Measurements from ENCODE around the gene SMCO1.
"Not testable (repeated sequence)": the region's sequence is repeated elsewhere in the genome, so short reads cannot be mapped to it uniquely, and the experiment has no call there.

SMCO1 gene

GRCh38 chr3:196492080-196492479 lies 23.1 kb downstream of the SMCO1 start:
- DNase-seq (ENCODE audit: low read depth in 2 of 2): no peak

DNA sequence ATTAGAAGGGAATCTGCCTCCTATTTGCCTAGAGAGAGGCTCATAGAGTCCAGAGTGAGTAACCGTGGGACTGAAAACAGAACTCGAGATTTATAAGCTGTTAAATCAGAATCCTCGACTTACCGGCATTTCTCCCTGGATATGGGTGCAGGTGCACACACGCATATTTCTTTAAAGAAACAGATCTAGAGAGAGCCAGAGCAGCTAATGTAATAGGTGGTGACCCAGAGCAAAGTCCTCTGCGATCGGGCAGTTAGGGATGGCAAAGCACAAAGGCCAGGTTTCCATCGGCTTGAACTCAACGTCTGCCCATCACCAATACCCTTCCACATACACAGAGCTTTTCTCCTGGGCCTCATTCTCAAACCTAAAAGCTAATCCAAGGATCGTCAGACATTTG lies 25.4 kb downstream of the SMCO1 start:
- DNase-seq (ENCODE audit: low read depth in 2 of 2): no peak

- no peak for DNase-seq (ENCODE audit: low read depth in 2 of 2)
Observed at GRCh38 chr3:196486263-196486662, 28.9 kb downstream of the SMCO1 start.

DNA sequence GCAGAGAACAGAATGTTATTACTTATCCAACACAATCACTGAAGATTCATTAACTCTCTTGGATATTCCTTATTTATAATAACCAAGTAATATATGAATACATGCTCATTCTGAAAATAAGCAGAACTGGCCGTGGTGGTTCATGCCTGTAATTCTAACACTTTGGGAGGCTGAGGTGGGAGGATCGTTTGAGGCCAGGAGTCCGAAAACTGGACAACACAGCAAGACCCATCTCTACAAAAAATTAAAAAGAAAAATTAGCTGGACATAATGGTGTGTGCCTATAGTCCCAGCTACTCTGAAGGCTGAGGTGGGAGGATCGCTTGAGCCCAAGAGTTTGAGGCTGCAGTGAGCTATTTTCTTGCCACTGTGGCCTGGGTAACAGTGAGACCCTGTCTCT lies 37.5 kb downstream of the SMCO1 start:
- DNase-seq (ENCODE audit: low read depth in 2 of 2): no peak

- DNase-seq (ENCODE audit: low read depth in 2 of 2): no peak
Observed at GRCh38 chr3:196472286-196472685, 42.9 kb downstream of the SMCO1 start.

GRCh38 chr3:196471551-196471950 lies 43.6 kb downstream of the SMCO1 start:
- no peak for DNase-seq (ENCODE audit: low read depth in 2 of 2)

GRCh38 chr3:196470182-196470581 lies 45.0 kb downstream of the SMCO1 start:
- not testable (repeated sequence) for DNase-seq (ENCODE audit: low read depth in 2 of 2)

DNA sequence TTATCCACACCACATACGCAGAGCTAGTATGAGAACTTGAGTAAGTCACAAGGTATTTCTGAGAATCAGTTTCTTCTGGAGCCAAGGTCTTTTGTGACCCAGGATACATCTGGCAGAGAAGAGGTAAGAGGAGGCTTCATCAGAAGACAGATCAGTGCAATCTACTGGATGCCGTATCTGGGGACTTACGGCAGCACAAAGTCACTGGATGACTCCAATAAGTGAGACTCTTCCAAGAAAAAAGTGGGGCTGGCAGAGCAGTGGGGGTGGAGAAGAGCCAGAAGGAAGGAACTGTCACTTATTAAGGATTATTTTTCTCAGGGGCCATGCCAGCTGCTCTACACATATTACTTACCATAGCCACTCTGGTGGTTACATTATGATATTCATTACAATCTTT lies 51.3 kb downstream of the SMCO1 start:
- DNase-seq (ENCODE audit: low read depth in 2 of 2): no peak

DNA sequence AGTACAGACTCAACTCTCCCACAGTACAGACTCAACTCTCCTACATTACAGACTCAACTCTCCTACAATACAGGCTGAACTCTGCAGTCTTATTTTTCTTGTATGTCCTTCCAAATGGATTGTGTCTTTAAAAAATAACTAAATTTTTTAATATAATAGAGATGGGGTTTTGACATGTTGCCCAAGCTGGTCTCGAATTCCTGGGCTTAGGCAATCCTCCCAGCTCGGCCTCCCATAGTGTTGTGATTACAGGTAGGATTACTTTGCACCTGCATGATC lies 51.7 kb downstream of the SMCO1 start:
- DNase-seq (ENCODE audit: low read depth in 2 of 2): no peak

GRCh38 chr3:196462680-196463477 lies 52.3 kb downstream of the SMCO1 start:
- not testable (repeated sequence) for DNase-seq (ENCODE audit: low read depth in 2 of 2)

- no peak for DNase-seq (ENCODE audit: low read depth in 2 of 2)
Observed at GRCh38 chr3:196458063-196458462, 57.1 kb downstream of the SMCO1 start.

DNA sequence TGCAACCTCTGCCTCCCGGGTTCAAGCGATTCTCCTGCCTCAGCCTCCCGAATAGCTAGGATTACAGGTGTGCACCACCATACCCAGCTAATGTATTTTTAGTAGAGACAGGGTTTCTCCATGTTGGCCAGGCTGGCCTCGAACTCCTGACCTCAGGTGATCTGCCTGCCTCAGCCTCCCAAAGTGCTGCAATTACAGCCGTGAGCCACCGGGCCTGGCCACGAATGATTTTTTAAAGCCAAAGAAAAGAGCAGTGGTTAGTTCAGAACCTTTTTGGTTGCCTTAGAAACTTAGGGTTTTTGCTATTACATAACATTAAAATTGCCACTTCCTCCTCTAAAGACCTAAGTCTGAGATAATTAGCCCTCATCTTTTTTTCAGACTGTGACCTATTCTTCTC lies 57.7 kb downstream of the SMCO1 start:
- DNase-seq (ENCODE audit: low read depth in 2 of 2): not testable (repeated sequence)
